ENCODE results near the gene ERN1.

Gene ERN1

Small RNA genes lying within 50 kb of the gene (small RNA-seq; reads per million reads assigned to genes)
- gene SNORD104, result 738 to 145,297 reads per million in 2 experiments
